Parathyroid adenoma (tissue), 2 donors: Measurements from ENCODE around the gene ADAMTSL1.
A peak's percentile ranks its signal among the peaks of the same experiment; 100 is the strongest.

Source experiments
- H2AFZ ChIP-seq: fragments of 300-600 bp; sonication (generic); one replicate; pipeline ENCODE4 v1.7.0; 2017; ENCODE audit warnings: antibody characterized with exemption, mild to moderate bottlenecking
- H3K27ac ChIP-seq: fragments of 300-600 bp; sonication (generic); one replicate; pipeline ENCODE4 v1.7.0; 2017
- H3K27me3 ChIP-seq: fragments of 300-600 bp; sonication (generic); one replicate; pipeline ENCODE4 v1.7.0; 2017; ENCODE audit warnings: low read length; ENCODE audit not compliant: control insufficient read depth, insufficient read depth
- H3K36me3 ChIP-seq: fragments of 300-600 bp; sonication (generic); one replicate; pipeline ENCODE4 v1.7.0; 2017; ENCODE audit warnings: low read length; ENCODE audit not compliant: control insufficient read depth, insufficient read depth
- H3K4me1 ChIP-seq: fragments of 300-600 bp; sonication (generic); one replicate; pipeline ENCODE4 v1.7.0; 2017; ENCODE audit warnings: control low read depth
- H3K4me2 ChIP-seq: fragments of 300-600 bp; sonication (generic); one replicate; pipeline ENCODE4 v1.7.0; 2017; ENCODE audit warnings: low read length
- H3K4me3 ChIP-seq: fragments of 300-600 bp; sonication (generic); one replicate; pipeline ENCODE4 v1.7.0; 2017; ENCODE audit warnings: low read depth, low read length
- H3K79me2 ChIP-seq: fragments of 300-600 bp; sonication (generic); one replicate; pipeline ENCODE4 v1.7.0; 2017; ENCODE audit warnings: control low read depth
- H3K9ac ChIP-seq: fragments of 300-600 bp; sonication (generic); one replicate; pipeline ENCODE4 v1.7.0; 2017; ENCODE audit warnings: mild to moderate bottlenecking
- H3K9me3 ChIP-seq: fragments of 300-600 bp; sonication (generic); one replicate; pipeline ENCODE4 v1.7.0; 2017; ENCODE audit warnings: low read length; ENCODE audit not compliant: control insufficient read depth
- TF ChIP-seq, protein P1 (sequence below): fragments of 300-600 bp; sonication (generic); IDR thresholded peaks from one replicate; pipeline ENCODE4 v1.7.0; 2017; ENCODE audit warnings: antibody characterized with exemption, mild to moderate bottlenecking
- donor health status: primary hyperparathyroidism.

The ADAMTSL1 gene

DNA sequence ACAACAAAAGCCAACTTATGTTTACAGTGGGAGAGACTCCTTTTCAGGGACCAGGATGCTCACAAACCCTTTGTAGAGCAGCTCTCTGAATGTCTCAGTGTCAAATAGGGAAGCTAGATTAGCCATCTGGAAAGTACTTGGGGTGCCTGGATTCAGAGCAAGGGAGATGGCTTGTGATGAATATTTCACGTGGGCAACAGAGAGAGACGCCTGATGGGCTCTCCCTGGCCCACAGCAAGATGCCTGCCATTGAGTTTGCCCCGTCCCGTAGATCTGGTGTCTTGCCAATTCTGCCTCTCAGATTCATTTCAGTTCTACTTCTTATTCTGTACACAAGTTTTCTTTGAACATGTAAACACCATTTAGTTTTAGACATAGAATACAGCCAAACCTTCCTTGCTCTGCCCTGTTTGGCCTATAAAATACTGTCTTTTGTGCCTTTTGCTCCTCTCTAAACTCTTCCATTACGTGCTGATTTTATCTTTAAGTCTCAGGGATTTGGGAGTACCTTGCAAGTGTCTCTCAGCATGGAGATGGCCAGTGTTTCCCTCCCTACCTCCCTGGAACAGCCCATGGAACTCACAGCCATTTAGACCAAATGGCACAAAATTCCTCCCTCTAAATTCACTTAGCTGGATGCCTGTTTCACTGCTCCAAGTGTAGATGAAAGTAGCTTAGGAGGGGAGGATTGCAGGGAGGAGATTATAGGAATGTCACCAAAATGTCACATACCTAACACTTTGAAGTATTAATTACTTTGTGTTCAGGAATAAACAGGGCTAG, 324.7 kb downstream of the ADAMTSL1 start:
- Histone ChIP-seq H3K9me3 (no peaks in the 10 kb centered on the region), H3K79me2 (no peaks in the 10 kb centered on the region), H2AFZ (peak overlapping the region; percentile 54), H3K4me3 (no peak overlapping the region), H3K4me1 (peaks cover 5% of the 10 kb centered on the region), H3K27me3 (no peaks in the 10 kb centered on the region), H3K36me3 (no peaks in the 10 kb centered on the region), H3K4me2 (no peak overlapping the region), H3K9ac (no peak overlapping the region), H3K27ac (no peak overlapping the region)
- TF ChIP-seq, protein P1, sequence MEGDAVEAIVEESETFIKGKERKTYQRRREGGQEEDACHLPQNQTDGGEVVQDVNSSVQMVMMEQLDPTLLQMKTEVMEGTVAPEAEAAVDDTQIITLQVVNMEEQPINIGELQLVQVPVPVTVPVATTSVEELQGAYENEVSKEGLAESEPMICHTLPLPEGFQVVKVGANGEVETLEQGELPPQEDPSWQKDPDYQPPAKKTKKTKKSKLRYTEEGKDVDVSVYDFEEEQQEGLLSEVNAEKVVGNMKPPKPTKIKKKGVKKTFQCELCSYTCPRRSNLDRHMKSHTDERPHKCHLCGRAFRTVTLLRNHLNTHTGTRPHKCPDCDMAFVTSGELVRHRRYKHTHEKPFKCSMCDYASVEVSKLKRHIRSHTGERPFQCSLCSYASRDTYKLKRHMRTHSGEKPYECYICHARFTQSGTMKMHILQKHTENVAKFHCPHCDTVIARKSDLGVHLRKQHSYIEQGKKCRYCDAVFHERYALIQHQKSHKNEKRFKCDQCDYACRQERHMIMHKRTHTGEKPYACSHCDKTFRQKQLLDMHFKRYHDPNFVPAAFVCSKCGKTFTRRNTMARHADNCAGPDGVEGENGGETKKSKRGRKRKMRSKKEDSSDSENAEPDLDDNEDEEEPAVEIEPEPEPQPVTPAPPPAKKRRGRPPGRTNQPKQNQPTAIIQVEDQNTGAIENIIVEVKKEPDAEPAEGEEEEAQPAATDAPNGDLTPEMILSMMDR: no peak

DNA sequence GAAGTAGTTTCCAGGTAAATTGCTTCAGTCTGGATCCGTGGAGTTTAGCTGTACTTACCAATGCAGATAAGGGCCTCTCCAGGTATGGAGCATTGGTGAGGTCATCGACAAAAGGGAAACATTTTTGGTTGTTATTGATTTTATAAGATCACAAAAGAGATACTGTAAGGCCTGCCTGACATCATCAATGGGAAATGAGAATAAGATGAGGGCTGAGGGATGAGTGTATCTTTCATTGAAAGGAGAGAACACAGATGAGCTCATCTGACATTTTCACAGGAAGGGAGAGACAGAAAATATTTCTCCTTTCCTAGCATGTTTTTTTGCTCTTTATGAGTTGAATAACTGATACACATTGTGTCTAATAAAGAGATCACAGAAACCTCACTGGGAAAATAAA, 325.5 kb downstream of the ADAMTSL1 start:
- Histone ChIP-seq H3K9ac (no peak overlapping the region), H3K27me3 (no peaks in the 10 kb centered on the region), H2AFZ (peak overlapping the region; percentile 54), H3K4me1 (peaks cover 5% of the 10 kb centered on the region), H3K27ac (peak overlapping the region; percentile 9), H3K79me2 (no peaks in the 10 kb centered on the region), H3K4me3 (no peak overlapping the region), H3K4me2 (no peak overlapping the region), H3K9me3 (no peaks in the 10 kb centered on the region), H3K36me3 (no peaks in the 10 kb centered on the region)
- TF ChIP-seq, protein P1: no peak

DNA sequence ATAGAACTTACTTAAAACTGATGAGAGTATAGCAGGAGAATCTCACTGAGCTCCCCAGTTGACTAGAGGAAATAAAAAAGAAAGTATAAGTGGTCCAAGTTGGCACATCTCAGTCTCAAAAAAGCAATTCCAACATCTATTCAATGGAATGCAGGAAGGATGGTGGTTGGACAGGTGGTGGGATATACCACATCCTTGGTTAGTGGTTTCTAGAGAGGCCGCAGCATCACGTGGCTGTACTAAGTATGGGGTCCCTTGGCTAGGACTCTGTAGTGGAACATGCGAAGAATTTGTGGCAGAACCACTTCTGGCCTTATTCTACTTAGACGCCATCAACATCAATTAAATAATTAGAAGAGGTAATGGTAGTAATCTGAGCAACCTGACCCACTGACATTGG, 326.6 kb downstream of the ADAMTSL1 start:
- TF ChIP-seq, protein P1: no peak
- no peak overlapping the region for H2AFZ ChIP-seq

DNA sequence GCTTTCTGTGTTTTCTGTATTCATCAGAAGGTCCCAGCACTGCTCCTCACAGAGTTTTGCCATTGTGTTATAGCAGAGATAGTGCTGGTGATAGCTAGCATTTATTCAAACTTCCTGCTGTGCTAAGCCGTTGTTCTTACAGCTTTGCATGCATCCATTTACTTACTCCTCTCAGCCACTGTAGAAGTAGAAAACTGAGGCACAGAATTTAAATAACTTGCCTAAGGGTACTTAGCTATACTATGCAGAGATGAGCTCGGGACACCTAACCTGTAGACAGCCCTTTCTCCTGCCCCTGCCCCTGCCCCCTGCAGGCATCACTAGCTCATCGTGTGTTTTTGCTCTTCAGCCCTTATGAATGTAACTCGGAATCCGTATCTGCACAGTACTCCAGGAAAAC, 331.4 kb downstream of the ADAMTSL1 start:
- Histone ChIP-seq H3K4me3 (no peak overlapping the region), H3K9me3 (no peaks in the 10 kb centered on the region), H3K36me3 (no peaks in the 10 kb centered on the region), H3K4me2 (no peak overlapping the region), H3K9ac (no peak overlapping the region), H3K79me2 (no peaks in the 10 kb centered on the region), H3K4me1 (no peaks in the 10 kb centered on the region), H3K27me3 (no peaks in the 10 kb centered on the region), H3K27ac (no peak overlapping the region), H2AFZ (no peak overlapping the region)
- TF ChIP-seq, protein P1: no peak

More for the DNA sequence above, 326.6 kb downstream of the ADAMTSL1 start:
- Histone ChIP-seq H3K4me2 (no peak overlapping the region), H3K27ac (no peak overlapping the region), H3K27me3 (no peaks in the 10 kb centered on the region), H3K4me1 (peaks cover 5% of the 10 kb centered on the region), H3K79me2 (no peaks in the 10 kb centered on the region), H3K9me3 (no peaks in the 10 kb centered on the region), H3K36me3 (no peaks in the 10 kb centered on the region), H3K4me3 (no peak overlapping the region), H3K9ac (no peak overlapping the region)
